ENCODE measurements around the gene CSNK1D. TPM values are rescaled to one million over a fixed set of nuclear protein-coding genes. Genes with fewer than 3 reads are reported as not detected.

Gene CSNK1D
- total RNA-seq, 1 experiment from 2014 or later, result 111 TPM

DNA sequence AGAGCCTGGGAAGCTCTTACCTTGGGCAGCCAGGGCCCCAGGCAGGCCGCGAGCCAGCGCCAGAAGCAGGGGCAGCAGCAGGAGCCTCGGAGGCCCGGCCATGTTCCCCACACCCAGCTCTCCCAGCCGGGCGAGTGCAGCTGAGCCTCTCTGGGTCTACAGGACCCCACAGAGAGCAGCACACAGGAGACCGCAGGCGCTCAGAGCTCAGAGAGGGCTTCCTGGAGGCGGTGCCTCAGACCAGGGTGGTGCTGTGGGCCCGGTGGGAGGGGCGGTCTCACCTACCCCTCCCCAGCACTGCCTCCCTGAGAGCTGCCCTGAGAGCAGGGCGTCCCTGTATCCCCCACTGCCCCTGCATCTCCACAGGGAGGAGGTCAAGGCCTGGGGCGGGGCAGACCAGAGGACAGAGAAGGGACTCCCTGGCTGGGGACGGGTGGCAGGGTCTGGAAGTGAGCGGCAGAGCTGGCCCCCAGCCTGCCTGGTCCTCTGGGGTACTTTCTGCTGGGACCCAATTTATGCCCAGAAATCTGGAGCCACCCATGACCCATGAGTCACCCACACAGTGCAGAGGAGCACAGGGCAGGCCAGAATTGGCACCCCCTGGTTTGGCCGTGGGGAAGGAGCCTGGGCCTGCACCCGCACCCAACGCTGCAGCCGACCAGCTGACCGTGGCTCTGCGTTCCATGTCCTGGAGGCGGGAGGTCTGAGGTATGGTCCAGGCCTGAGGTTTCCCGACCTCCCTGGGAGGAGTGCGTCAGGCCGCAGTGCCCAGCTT, 44.1 kb upstream of the CSNK1D start, which contains the start of gene CD7:
CD7 (minus strand) TSS at position 215 of the 775 bp plus-strand sequence; CDS start at position 102, 113 bp downstream.
- ATAC-seq (no peak), DNase-seq (ENCODE audit: low spot score) (no peak)
- ChIA-PET POLR2A (no interaction called here), CTCF (interaction anchor here (0.7 to 2.2 kb wide), 3 partner anchors 17 to 81 kb away, joined by 3 to 9 read pairs (median 4); no protein-coding TSS in a partner anchor)
- Mint-ChIP-seq H3K9me3 (no peaks in the 10 kb centered on the region), H3K27ac (no peak within 1 kb of the TSS), H3K4me3 (no peak within 1 kb of the TSS), H3K36me3 (no peaks in the 10 kb centered on the region), H3K27me3 (ENCODE audit: low read depth) (0 out of 2 replicates have a peak, but pooled peaks cover 5% of the 10 kb centered on the region), H3K4me1 (peaks cover 5% of the 10 kb centered on the region)
- no peak for TF ChIP-seq ZBTB21 (CRISPR knock-in tag; IDR thresholded peaks at IDR 0.05; ENCODE audit: borderline replicate concordance)
- TF ChIP-seq E2F5 (CRISPR knock-in tag; IDR thresholded peaks at IDR 0.05), result no peak

DNA sequence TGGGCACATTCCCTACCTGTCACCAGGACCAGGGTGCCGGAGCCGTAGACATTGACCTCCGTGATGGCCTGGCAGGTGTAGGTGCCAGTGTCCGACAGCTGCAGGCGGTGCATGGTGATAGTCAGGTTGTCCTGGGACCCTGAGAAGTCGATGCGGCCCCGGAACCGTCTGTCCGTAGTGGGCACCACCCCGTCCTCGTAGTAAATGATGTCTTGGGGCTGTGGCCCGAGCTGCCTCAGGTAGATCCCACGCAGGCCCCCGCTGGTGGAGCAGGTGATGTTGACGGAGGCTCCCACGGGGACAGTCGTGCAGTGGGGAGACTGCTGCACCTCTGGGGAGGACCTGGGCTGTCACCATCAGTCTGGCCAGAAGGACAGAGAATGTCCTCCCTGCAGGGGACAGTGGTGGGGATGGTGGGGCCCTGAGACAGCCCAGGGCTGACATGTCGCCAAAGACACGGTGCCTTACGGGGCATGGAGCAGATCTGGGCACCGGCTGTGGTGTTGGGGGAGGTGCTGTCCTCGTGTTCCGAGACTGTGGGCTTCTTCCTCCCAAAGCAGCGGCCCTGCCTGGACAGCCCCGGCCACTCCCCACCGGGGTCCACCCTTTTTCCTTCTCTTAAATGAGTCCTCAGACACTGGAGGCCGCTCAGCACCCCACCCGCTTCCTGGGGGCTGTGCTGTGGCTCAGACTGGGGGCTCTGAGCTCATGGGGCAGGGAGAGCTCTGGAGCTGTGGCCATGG, 43.3 kb upstream of the CSNK1D start:
- Mint-ChIP-seq H3K4me1 (peaks cover 5% of the 10 kb centered on the region), H3K27ac (no peak overlapping the region), H3K27me3 (ENCODE audit: low read depth) (0 out of 2 replicates have a peak, but pooled peaks cover 5% of the 10 kb centered on the region), H3K9me3 (no peaks in the 10 kb centered on the region), H3K4me3 (no peak overlapping the region), H3K36me3 (no peaks in the 10 kb centered on the region)
- ATAC-seq (no peak), DNase-seq (ENCODE audit: low spot score) (no peak)
- CTCF ChIA-PET, result interaction anchor here (0.7 to 2.2 kb wide), 4 partner anchors 16 to 80 kb away, joined by 3 to 9 read pairs (median 5); partner anchors contain the start of gene SECTM1
- POLR2A ChIA-PET, result interaction anchor here (0.5 kb wide), 1 partner anchor 100 kb away, joined by 3 read pairs; no protein-coding TSS in a partner anchor
- TF ChIP-seq ERG (CRISPR knock-in tag; IDR thresholded peaks at IDR 0.05) (no peak), HMGXB4 (CRISPR knock-in tag; IDR thresholded peaks at IDR 0.05) (no peak), IRF1 (CRISPR knock-in tag; IDR thresholded peaks at IDR 0.05) (no peak), CREB1 (CRISPR knock-in tag; IDR thresholded peaks at IDR 0.05) (no peak), GRHL2 (CRISPR knock-in tag; IDR thresholded peaks at IDR 0.05; ENCODE audit: insufficient replicate concordance, severe bottlenecking) (no peak), ZNF425 (CRISPR knock-in tag; conservative IDR thresholded peaks at IDR 0.05) (no peak), STAT6 (CRISPR knock-in tag; conservative IDR thresholded peaks at IDR 0.05; ENCODE audit: low read depth) (no peak), JAZF1 (CRISPR knock-in tag; IDR thresholded peaks at IDR 0.05) (no peak), ZBTB43 (CRISPR knock-in tag; IDR thresholded peaks at IDR 0.05) (no peak), SP1 (CRISPR knock-in tag; conservative IDR thresholded peaks at IDR 0.05) (no peak)
- TF ChIP-seq, protein P1, sequence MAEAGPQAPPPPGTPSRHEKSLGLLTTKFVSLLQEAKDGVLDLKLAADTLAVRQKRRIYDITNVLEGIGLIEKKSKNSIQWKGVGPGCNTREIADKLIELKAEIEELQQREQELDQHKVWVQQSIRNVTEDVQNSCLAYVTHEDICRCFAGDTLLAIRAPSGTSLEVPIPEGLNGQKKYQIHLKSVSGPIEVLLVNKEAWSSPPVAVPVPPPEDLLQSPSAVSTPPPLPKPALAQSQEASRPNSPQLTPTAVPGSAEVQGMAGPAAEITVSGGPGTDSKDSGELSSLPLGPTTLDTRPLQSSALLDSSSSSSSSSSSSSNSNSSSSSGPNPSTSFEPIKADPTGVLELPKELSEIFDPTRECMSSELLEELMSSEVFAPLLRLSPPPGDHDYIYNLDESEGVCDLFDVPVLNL (CRISPR knock-in tag; IDR thresholded peaks at IDR 0.05; ENCODE audit: borderline replicate concordance, low read depth), result no peak
- TF ChIP-seq, protein P2, sequence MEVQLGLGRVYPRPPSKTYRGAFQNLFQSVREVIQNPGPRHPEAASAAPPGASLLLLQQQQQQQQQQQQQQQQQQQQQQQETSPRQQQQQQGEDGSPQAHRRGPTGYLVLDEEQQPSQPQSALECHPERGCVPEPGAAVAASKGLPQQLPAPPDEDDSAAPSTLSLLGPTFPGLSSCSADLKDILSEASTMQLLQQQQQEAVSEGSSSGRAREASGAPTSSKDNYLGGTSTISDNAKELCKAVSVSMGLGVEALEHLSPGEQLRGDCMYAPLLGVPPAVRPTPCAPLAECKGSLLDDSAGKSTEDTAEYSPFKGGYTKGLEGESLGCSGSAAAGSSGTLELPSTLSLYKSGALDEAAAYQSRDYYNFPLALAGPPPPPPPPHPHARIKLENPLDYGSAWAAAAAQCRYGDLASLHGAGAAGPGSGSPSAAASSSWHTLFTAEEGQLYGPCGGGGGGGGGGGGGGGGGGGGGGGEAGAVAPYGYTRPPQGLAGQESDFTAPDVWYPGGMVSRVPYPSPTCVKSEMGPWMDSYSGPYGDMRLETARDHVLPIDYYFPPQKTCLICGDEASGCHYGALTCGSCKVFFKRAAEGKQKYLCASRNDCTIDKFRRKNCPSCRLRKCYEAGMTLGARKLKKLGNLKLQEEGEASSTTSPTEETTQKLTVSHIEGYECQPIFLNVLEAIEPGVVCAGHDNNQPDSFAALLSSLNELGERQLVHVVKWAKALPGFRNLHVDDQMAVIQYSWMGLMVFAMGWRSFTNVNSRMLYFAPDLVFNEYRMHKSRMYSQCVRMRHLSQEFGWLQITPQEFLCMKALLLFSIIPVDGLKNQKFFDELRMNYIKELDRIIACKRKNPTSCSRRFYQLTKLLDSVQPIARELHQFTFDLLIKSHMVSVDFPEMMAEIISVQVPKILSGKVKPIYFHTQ (CRISPR knock-in tag; IDR thresholded peaks at IDR 0.05), result no peak
